HG02973 (cell line): ENCODE results near the gene NGEF.

ENCODE experiments used
- ATAC-seq: cut with Tn5 transposase; IDR thresholded peaks from one replicate; pipeline ENCODE4 v1.9.1; 2021; ENCODE audit warnings: moderate library complexity; ENCODE audit not compliant: unreplicated experiment

Gene NGEF

DNA sequence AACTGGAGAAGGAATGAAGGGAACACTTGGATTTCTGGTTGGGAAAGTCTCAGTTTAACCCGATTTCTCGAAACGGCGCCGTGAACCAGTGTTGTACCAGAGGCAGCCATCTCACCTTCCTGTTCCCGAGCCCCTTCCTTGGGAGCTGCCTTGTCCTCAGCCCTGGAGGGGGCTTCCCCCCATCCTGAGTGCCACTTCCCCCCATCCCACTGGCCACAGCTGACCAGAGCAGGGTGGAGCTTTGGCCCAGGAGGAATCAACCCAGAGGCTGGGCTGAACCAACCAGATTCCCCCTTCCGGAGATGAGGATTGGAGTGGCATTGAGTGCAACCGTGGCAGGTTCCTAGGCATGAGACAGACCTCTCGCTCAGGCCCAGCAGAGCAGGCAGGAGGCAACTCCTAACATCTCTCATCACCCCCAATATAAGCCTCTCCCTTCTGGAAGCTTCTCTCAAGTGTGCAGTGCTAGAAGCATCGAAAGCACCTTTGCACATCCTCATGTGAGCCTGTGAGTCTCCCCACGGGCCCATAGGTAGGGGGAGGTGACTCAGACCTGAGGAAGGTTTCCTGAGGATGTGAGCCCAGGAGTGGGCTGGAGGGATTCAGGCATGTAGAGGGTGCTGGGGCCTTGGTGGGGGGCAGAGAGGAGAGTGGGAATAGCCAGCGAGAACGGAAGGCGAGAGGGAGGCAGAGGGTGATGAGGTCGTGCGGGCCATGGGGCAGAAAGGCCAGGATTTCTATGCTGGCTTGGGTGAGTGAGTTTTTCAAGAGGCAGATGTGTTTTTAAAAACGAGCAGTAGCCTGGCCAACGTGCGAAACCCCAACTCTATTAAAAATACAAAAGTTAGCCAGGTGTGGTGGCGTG lies 11.9 kb downstream of the NGEF start:
- no peak for ATAC-seq

DNA sequence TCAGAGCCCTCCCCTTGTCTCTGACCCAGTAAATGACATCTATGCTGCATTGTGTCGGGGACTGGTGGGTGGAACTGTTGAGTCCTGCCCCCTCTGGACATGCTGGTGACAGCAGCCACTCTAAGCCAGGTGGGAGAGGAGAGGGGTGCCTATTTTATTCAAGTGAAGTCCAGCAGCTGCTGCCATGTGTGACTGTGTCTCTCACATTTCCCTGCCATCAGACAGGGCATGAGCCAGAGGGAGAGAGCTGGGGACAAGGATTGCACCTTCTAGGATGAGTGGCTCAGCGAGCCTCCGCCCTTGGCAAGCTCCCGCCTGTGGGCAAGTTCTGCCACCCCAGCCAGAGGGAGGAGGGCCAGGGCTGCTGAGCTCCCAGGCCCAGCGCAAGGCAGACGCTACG lies 13.7 kb downstream of the NGEF start:
- ATAC-seq: no peak

DNA sequence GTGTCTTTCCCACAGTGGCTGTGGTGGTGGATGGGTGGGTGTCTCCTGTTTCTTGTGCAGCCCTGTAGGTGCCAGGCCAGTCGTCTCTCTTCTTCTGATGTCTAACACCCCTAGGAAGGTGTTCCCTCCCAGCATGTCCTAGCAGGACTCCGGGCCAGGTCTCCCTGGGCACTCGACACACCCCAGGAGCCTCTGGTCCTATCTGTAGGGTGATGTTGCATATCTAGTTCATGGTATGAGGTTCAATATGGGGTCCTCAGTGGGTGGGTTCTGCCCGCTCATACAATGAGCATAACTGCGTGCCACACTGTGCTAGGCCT lies 14.4 kb downstream of the NGEF start:
- no peak for ATAC-seq

DNA sequence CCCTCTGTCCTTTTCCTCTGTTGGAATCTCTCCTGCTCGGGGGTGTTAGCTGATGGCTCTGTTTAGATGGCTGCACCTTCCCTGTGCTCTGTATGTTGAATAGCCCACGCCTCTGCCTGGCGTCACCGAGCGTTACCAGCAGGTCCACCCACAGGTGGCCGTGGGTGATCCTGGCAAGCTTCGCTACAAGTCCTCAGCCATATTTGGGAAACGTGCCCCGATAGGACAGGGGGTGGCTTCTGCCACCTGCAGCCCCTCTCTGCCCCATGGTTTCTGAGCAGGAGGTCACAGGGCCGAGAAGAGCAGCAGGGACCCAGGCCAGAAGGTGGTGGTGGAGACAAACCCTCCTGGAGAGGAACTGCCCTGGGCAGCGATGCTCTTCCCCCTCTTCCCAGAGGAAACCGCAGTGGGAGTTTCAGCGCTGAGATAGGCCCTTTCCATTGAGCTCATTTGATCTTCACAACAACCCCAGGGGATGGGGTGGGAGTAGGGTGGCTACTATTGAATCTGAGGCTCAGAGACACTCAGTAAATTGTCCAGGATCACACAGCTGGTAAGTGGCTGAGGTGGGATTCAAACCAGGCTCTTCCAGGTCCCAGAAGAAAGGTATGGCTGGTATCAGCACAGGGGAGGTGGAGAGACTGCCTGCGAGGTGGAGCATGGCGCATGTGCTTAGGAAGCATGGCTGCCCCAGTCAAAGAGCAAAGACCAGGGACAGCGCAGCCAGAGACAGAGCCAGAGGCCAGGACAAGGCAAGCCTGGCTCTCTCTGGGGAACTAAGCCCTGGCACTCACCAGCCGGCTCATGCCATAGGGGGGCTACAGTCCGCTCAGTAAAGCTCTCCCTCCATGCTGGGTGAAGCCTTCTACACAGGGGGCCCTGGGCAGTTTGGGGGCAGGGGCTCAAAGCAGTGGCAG lies 15.0 kb downstream of the NGEF start:
- no peak for ATAC-seq

DNA sequence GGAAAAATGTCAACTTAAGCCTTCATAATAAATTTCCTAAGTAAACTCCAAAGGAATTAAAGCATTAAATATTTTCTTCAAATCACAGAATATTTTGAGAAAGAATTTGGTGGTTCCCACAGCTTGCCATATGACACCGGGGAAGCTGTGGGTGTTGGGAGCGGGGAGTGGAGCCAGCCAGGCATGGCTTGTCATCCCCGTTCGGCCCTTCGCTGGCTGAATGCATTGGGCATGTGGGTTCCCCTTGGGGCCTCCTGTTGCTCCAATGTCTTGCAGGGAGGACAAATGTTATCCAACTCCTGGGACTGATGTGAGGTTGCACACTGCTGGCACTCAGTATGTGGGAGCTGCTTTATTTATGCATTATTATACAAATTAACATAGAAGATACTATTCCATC lies 18.6 kb downstream of the NGEF start:
- no peak for ATAC-seq

DNA sequence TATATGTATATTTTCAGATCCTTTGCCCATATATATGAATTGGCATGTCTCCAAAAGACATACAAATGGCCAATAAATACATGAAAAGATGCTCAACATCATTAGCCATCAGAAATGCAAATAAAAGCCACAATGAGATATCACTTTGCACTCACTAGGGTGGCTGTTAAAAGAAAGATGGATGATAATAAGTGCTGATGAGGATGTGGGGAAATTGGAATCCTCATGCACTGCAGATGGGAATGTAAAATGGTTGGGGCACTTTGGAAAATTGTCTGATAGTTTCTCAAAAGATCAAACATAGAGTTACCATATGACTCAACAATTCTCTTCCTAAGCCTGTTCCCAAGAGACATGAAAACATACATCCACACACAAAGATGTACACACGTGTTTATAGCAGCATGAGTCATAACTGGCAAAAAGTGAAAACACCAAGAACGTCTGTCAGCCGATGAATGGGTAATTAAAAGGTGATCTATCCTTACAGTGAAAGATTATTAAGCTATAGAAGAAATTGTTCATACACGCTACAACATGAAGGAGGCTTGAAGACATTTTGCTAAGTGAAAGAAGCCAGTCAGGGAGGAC lies 19.7 kb downstream of the NGEF start:
- ATAC-seq: no peak

DNA sequence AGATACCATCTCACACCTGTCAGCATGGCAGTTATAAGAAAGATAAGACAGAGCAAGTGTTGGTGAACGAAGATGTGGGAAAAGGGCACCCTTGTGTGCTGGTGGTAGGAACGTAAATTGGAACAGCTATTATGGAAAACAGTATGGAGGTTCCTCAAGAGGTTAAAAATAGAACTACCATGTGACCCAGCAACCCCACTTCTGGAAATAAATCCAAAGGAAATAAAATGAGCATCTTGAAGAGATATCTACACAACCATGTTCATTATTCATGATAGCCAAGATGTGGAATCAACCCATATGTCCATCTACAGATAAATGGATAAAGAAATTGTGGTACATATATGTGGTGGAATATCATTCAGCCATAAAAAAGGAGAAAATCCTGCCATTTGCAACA lies 26.9 kb downstream of the NGEF start:
- no peak for ATAC-seq

DNA sequence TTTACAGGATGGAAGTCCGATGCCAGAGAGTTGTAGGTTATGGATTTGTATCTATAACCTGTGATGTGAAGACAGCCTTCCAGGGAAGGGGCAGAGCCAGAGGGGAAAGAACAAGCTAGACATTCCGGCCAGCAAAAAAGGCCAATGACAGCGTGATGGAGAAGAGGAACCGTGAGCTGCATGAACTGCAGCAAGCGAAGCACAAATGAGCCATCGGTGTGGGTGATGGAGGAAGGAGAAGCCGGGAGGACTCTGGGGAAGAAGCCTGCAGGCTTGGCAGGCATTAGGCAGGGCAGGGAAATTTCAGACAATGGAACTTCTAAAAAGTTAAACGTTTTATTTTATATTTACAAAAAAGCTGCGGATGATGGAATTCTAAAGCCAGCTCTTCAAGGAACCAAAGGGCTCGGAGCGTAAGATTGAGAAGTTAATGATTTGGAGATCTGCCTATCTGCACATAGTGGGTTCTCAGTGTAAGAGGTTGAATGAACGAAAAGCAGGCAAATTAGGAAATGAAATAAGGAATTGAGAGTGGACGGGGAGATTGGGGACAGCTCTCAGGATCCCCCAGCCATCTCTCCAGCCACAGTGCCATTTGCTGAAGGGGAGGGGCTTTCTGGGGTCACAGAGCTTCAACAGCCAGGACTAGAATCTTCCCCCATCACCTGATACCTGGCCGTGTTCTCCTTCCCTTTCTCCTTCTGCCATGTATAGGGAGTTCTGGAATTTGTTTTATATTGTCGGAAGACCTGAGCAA lies 28.4 kb downstream of the NGEF start:
- no peak for ATAC-seq

DNA sequence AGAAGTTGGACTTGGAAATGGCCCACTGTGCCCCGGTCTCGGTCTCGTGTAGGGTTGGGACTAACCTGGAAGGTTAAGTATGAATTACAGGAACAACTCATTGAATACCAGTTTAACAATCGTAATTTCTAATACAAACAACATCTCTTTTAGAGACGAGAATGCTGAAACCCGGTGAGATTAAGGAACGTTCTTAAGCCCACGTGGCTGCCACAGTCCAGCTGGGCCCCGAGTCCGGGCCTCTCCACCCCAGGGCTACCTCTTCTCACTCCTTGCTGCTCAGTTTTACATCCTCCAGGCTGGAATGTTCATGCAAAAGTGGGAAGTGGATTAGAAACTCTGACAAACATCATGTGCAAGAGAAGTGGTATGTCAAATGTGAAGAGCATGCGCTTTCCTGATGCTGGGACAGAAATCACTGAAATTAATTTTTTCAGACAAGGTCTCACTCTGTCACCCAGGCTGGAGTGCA lies 29.4 kb downstream of the NGEF start:
- no peak for ATAC-seq

DNA sequence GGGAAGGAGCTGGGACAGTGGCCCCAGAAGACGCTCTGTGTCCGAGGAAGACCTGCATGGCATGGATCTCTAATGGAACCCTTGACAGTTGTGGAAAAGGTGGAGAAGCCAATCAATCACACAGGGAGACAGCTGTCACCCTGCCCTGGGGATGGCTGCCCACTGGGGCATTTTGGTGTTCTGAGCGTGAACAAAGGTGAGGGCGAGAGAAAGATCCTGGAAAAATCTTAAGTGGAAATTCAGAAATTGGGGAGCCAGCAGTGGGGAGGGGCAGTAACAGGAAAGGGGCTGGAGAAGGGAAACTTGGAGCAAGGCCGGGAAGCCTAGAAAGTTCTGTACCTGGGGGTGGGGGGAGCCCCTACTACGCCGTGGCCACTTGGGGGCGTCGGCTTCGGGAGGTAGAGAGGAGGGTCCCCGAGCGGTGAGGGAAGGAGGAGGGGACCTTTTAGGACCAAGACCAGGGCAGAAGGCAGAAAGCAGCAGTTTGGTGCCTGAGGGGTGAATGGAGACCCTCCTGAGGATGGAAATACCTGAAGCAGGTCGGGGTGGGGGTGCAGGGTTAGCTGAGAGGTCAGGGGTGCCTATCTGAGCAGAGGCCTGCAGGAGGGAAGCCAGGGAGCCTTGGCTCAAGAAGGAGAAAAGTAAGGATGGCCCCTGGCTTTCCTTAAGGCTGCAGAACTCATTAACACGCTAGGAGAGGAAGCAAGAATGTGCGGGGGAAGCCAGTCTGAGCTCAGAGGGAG lies 30.0 kb downstream of the NGEF start:
- no peak for ATAC-seq

DNA sequence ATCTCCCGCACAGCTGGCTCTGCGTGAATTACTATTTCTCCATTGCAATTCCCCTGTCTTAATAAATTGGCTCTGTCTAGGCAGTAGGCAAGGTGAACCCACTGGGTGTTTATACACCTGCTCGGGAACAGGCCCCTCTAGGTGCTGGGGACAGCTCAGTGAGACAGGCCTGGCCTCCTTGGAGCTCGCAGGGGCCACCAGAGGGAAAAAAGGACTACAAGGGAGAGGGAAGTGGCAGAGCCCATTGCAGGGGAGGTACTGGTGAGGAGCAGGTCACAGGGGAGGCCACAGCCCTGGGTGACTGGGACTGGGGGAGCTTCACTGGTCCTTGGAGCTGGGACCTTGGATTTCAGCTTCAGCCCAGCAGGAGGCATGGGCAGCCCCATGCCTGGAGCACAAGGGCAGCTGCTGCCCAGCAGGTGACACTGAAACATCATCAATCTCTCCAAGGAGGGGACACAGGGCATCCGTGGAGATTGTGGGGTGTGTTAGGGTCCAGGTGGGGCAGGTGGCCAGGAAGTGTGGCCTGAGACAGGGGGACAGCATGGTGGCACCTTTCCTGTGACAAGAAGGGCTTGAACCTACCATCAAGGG lies 31.2 kb downstream of the NGEF start:
- no peak for ATAC-seq

DNA sequence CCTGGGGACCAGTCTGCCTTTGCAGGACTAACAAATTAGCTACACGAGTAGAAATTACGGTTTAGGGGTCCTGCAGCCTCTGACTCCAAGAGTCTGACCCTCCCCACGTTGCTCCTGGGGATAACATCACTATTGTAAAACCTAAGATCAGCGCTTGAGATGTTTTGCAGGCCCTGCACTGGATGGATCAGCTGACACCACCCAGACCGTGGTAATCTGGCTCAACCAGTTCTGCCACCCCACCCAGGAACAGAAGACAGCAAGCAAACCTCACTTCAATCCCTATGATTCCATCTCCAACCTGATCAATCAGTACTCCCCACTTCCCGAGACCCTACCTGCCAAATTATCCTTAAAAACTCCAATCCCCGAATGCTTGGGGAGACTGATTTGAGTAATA lies 31.7 kb downstream of the NGEF start:
- ATAC-seq: no peak

DNA sequence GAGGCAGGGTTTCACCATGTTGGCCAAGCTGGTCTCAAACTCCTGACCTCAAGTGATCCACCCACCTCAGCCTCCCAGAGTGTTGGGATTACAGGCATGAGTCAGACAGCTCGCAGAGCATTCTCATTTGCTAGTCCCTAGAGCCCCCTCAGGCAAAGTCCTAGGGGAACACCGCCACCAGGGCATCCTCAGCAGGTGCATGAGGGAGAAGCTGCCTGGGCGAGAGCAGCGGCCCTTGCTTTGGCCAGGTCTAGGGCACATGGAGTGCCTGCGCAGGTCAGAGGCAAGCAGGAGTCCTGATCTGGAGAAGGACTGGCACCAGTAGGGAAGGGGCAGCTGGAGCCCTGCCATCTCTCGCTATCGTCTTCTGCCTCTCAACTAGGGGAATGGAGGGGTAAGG lies 32.4 kb downstream of the NGEF start:
- ATAC-seq: no peak

DNA sequence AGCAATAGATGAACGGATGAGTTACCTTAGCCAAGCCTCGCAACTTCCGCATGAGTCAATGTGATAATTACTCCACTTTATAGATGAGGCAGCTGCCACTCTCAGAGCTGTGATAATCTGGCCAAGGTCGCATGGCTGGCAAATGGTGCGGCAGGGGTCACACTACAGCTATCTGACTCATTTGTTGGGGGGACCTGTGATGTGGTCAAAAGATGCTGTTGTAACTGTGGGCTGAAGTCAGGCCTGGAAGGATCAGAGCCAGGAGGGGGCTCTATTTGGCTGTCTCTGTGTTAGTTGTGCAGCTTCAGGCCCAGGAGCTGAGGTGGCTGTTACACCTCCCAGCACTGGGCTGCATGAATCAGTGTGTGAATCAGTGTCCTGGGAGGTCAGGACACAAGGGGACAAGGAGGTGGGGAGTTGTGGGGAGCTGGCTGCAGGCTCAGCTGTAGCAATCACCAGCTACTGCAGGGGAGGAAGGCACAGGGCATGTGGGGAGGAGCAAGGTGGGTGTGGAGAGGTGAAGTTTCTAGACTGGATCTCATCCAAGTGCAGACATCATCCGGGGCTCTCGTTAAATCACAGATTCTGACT lies 33.1 kb downstream of the NGEF start:
- ATAC-seq: no peak

DNA sequence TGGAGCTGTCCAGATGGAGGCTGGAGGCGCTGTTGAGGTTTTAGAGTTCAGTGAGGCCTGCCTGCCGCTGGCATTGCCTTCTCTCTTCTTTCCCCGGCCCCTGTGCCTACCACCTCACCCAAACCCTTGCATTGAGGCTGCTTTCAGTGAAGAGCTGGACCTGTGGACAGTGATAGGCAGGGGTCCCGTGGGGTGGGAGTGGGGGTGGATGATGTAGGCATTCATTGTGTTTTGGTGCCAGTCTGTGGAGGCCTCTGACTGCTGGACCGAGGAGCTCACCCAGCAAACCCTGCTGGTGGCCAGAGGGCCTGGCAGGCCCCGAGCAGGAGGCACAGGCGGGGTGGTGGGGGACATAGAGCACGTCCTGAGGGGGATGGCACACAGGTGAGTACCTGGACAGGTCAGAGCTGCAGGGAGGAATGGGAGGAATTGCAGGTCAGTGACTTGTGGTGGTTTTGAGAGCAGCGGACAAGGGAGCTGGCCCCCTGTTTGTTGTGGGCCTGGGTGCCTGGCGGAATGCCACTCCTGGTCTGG lies 35.6 kb downstream of the NGEF start:
- ATAC-seq: no peak

DNA sequence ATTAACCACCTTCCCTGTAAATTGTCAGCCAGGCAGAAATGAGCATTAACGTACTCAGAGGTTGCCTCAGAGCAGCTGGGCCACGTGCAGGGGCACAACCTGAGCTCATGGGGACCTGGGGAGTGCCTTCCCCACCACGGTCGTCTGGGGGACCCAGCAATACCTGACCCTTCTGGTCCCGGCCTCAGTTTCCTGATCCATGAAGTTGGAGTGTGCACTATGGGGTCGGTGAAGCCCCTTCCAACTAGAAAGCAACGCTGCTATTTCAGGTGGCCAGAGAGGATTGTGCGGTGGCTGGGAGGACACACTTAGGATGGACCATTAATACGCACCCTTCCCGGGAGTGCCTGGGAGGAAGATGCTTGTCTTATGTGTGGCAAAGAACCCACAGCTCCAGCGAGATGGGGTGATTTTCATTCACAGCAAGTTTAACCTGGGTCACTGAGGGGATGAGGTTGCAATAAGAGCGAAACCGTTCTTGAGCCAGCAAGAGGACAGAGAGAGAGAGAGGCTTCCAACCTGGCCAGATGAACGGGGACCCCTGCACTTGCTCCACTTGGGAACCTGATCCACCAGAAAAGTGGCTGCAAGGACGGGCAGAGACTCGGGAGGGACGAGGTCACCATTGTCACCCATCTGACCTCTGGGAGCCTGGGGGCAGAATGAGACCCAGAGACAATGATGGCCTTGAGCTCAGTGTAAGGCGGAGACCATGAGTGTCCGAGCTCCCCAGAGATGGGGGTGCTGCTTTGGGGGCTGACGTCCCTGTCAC lies 36.2 kb downstream of the NGEF start:
- ATAC-seq: no peak

DNA sequence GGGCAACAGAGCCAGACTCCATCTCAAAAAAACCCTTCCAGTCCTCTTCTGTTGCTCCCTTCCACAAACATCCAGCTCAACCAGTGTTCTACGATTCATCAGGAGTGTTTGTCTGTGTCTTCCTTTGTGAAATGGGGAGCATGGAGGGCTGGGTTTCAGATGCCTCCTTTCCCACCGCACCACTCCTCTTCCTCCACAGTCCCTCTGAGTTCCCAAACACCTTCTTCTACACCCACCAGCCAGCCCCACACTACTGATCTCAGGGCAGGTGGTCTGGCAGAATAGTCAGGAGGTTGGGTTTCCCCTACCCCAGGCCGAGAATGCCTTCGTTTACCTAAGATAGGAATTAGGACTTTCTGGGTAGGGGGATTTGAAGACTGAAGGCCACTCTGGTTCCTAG lies 36.9 kb downstream of the NGEF start:
- ATAC-seq: no peak

DNA sequence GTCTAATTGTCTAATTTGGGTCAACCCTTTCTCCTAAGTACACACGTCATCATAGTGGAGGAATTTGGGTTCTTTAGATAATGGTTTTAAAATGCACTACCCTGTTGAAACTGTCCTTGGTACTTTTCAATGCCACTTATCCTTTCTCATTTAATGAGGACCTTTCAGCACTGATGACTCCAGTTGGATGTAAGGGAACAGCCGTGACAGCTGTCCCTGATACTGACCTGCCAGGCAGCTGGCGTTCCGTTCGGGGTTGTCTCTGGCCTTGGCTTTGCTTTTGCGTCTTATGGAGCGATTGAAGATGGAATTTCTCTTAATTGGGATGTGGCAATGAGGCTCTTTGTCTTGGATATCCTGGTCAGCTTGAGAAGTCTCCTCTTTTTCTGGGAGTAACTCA lies 38.7 kb downstream of the NGEF start:
- no peak for ATAC-seq

DNA sequence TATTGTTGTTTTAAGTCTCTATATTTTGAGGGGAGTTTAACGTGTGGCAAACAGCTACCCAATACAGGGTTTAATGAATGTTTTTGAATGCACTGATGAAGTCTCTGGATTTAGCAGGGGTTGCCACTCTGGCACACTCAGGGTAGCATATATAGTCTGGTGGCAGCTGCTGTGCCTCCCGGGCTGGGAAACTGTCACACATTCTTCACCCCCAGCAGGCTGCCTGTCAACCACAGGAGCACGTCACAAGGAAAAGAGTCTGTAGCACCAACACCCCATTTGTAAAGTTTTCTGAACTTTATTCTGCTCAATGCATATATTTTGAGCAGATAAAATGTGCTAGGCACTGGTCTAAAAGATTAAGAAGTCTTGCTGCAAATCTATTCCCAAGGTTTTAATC lies 39.3 kb downstream of the NGEF start:
- no peak for ATAC-seq
